Measurements from ENCODE around the gene TIMM8B.

The TIMM8B gene

GRCh38 chr11:112086422-112087191 is at the start of gene TIMM8B, which contains the start of gene SDHD:
Gene TIMM8B, minus strand, starts transcription at chr11:112086756. Its CDS starts 33 bp downstream, at chr11:112086723.
Gene SDHD, plus strand, starts transcription at chr11:112086873. Its CDS starts 35 bp downstream, at chr11:112086908.
- Histone ChIP-seq H3K4me1 (ENCODE audit: control insufficient read depth, insufficient read depth, low read length) (no peaks in the 10 kb centered on the region; the same call in 1 of the 2 replicates), H3K36me3 (ENCODE audit: control insufficient read depth, insufficient read depth, low read length) (peaks cover 80% of the 10 kb centered on the region), H3K9me3 (ENCODE audit: control insufficient read depth, insufficient read depth, low read depth, low read length) (no peaks in the 10 kb centered on the region), H3K27me3 (ENCODE audit: control insufficient read depth, insufficient read depth, low read length) (no peaks in the 10 kb centered on the region), H3K27ac (ENCODE audit: low read depth, low read length) (peak within 1 kb of the TSS; percentile 27; the same call in 1 of the 2 replicates), H3K4me3 (ENCODE audit: low read depth, low read length) (peak within 1 kb of the TSS; percentile 84), H3K9ac (ENCODE audit: low read length) (peak within 1 kb of the TSS; percentile 93)

GRCh38 chr11:112134473-112134872 is 47.9 kb upstream of the TIMM8B start:
- Histone ChIP-seq H3K4me3 (ENCODE audit: low read depth, low read length) (no peak overlapping the region), H3K4me1 (ENCODE audit: control insufficient read depth, insufficient read depth, low read length) (no peaks in the 10 kb centered on the region), H3K36me3 (ENCODE audit: control insufficient read depth, insufficient read depth, low read length) (no peaks in the 10 kb centered on the region), H3K9me3 (ENCODE audit: control insufficient read depth, insufficient read depth, low read depth, low read length) (no peaks in the 10 kb centered on the region), H3K27ac (ENCODE audit: low read depth, low read length) (no peak overlapping the region), H3K9ac (ENCODE audit: low read length) (no peak overlapping the region), H3K27me3 (ENCODE audit: control insufficient read depth, insufficient read depth, low read length) (no peaks in the 10 kb centered on the region)

GRCh38 chr11:112132737-112133136 is 46.2 kb upstream of the TIMM8B start:
- H3K9me3 ChIP-seq (ENCODE audit: control insufficient read depth, insufficient read depth, low read depth, low read length): no peaks in the 10 kb centered on the region
- H3K27me3 ChIP-seq (ENCODE audit: control insufficient read depth, insufficient read depth, low read length): no peaks in the 10 kb centered on the region
- no peak overlapping the region for H3K27ac ChIP-seq (ENCODE audit: low read depth, low read length)
- no peak overlapping the region for H3K9ac ChIP-seq (ENCODE audit: low read length)
- no peaks in the 10 kb centered on the region for H3K36me3 ChIP-seq (ENCODE audit: control insufficient read depth, insufficient read depth, low read length)
- no peaks in the 10 kb centered on the region for H3K4me1 ChIP-seq (ENCODE audit: control insufficient read depth, insufficient read depth, low read length)
- H3K4me3 ChIP-seq (ENCODE audit: low read depth, low read length): no peak overlapping the region

- Histone ChIP-seq H3K27me3 (ENCODE audit: control insufficient read depth, insufficient read depth, low read length) (no peaks in the 10 kb centered on the region), H3K9me3 (ENCODE audit: control insufficient read depth, insufficient read depth, low read depth, low read length) (no peaks in the 10 kb centered on the region), H3K4me1 (ENCODE audit: control insufficient read depth, insufficient read depth, low read length) (no peaks in the 10 kb centered on the region), H3K36me3 (ENCODE audit: control insufficient read depth, insufficient read depth, low read length) (no peaks in the 10 kb centered on the region), H3K9ac (ENCODE audit: low read length) (no peak overlapping the region), H3K27ac (ENCODE audit: low read depth, low read length) (no peak overlapping the region), H3K4me3 (ENCODE audit: low read depth, low read length) (no peak overlapping the region)
Observed at GRCh38 chr11:112129656-112130055, 43.1 kb upstream of the TIMM8B start.

- H3K27ac ChIP-seq (ENCODE audit: low read depth, low read length): no peak overlapping the region
- no peaks in the 10 kb centered on the region for H3K36me3 ChIP-seq (ENCODE audit: control insufficient read depth, insufficient read depth, low read length)
- no peaks in the 10 kb centered on the region for H3K9me3 ChIP-seq (ENCODE audit: control insufficient read depth, insufficient read depth, low read depth, low read length)
- H3K4me1 ChIP-seq (ENCODE audit: control insufficient read depth, insufficient read depth, low read length): no peaks in the 10 kb centered on the region
- no peak overlapping the region for H3K4me3 ChIP-seq (ENCODE audit: low read depth, low read length)
- no peaks in the 10 kb centered on the region for H3K27me3 ChIP-seq (ENCODE audit: control insufficient read depth, insufficient read depth, low read length)
- H3K9ac ChIP-seq (ENCODE audit: low read length): no peak overlapping the region
Observed at GRCh38 chr11:112128483-112129121, 42.0 kb upstream of the TIMM8B start.

- H3K9ac ChIP-seq (ENCODE audit: low read length): no peak overlapping the region
- H3K36me3 ChIP-seq (ENCODE audit: control insufficient read depth, insufficient read depth, low read length): no peaks in the 10 kb centered on the region
- H3K4me1 ChIP-seq (ENCODE audit: control insufficient read depth, insufficient read depth, low read length): no peaks in the 10 kb centered on the region
- H3K9me3 ChIP-seq (ENCODE audit: control insufficient read depth, insufficient read depth, low read depth, low read length): no peaks in the 10 kb centered on the region
- no peak overlapping the region for H3K27ac ChIP-seq (ENCODE audit: low read depth, low read length)
- no peak overlapping the region for H3K4me3 ChIP-seq (ENCODE audit: low read depth, low read length)
- H3K27me3 ChIP-seq (ENCODE audit: control insufficient read depth, insufficient read depth, low read length): no peaks in the 10 kb centered on the region
Observed at GRCh38 chr11:112127056-112127455, 40.5 kb upstream of the TIMM8B start.

- no peak overlapping the region for H3K9ac ChIP-seq (ENCODE audit: low read length)
- H3K36me3 ChIP-seq (ENCODE audit: control insufficient read depth, insufficient read depth, low read length): no peaks in the 10 kb centered on the region
- no peak overlapping the region for H3K27ac ChIP-seq (ENCODE audit: low read depth, low read length)
- no peaks in the 10 kb centered on the region for H3K4me1 ChIP-seq (ENCODE audit: control insufficient read depth, insufficient read depth, low read length)
- H3K9me3 ChIP-seq (ENCODE audit: control insufficient read depth, insufficient read depth, low read depth, low read length): no peaks in the 10 kb centered on the region
- H3K4me3 ChIP-seq (ENCODE audit: low read depth, low read length): no peak overlapping the region
- no peaks in the 10 kb centered on the region for H3K27me3 ChIP-seq (ENCODE audit: control insufficient read depth, insufficient read depth, low read length)
Observed at GRCh38 chr11:112123129-112123528, 36.6 kb upstream of the TIMM8B start.

- no peak overlapping the region for H3K9ac ChIP-seq (ENCODE audit: low read length)
- no peaks in the 10 kb centered on the region for H3K4me1 ChIP-seq (ENCODE audit: control insufficient read depth, insufficient read depth, low read length)
- no peaks in the 10 kb centered on the region for H3K9me3 ChIP-seq (ENCODE audit: control insufficient read depth, insufficient read depth, low read depth, low read length)
- no peaks in the 10 kb centered on the region for H3K27me3 ChIP-seq (ENCODE audit: control insufficient read depth, insufficient read depth, low read length)
- no peak overlapping the region for H3K4me3 ChIP-seq (ENCODE audit: low read depth, low read length)
- no peak overlapping the region for H3K27ac ChIP-seq (ENCODE audit: low read depth, low read length)
- no peaks in the 10 kb centered on the region for H3K36me3 ChIP-seq (ENCODE audit: control insufficient read depth, insufficient read depth, low read length)
Observed at GRCh38 chr11:112121981-112122615, 35.5 kb upstream of the TIMM8B start.

GRCh38 chr11:112118176-112118575 is 31.6 kb upstream of the TIMM8B start:
- no peaks in the 10 kb centered on the region for H3K9me3 ChIP-seq (ENCODE audit: control insufficient read depth, insufficient read depth, low read depth, low read length)
- no peaks in the 10 kb centered on the region for H3K4me1 ChIP-seq (ENCODE audit: control insufficient read depth, insufficient read depth, low read length)
- H3K36me3 ChIP-seq (ENCODE audit: control insufficient read depth, insufficient read depth, low read length): no peaks in the 10 kb centered on the region
- no peak overlapping the region for H3K9ac ChIP-seq (ENCODE audit: low read length)
- H3K27ac ChIP-seq (ENCODE audit: low read depth, low read length): no peak overlapping the region
- H3K4me3 ChIP-seq (ENCODE audit: low read depth, low read length): no peak overlapping the region
- no peaks in the 10 kb centered on the region for H3K27me3 ChIP-seq (ENCODE audit: control insufficient read depth, insufficient read depth, low read length)

- H3K9ac ChIP-seq (ENCODE audit: low read length): no peak overlapping the region
- no peaks in the 10 kb centered on the region for H3K4me1 ChIP-seq (ENCODE audit: control insufficient read depth, insufficient read depth, low read length)
- no peak overlapping the region for H3K27ac ChIP-seq (ENCODE audit: low read depth, low read length)
- no peaks in the 10 kb centered on the region for H3K9me3 ChIP-seq (ENCODE audit: control insufficient read depth, insufficient read depth, low read depth, low read length)
- no peaks in the 10 kb centered on the region for H3K27me3 ChIP-seq (ENCODE audit: control insufficient read depth, insufficient read depth, low read length)
- no peak overlapping the region for H3K4me3 ChIP-seq (ENCODE audit: low read depth, low read length)
- no peaks in the 10 kb centered on the region for H3K36me3 ChIP-seq (ENCODE audit: control insufficient read depth, insufficient read depth, low read length)
Observed at GRCh38 chr11:112115386-112115785, 28.8 kb upstream of the TIMM8B start.

GRCh38 chr11:112114460-112114859 is 27.9 kb upstream of the TIMM8B start:
- Histone ChIP-seq H3K9me3 (ENCODE audit: control insufficient read depth, insufficient read depth, low read depth, low read length) (no peaks in the 10 kb centered on the region), H3K36me3 (ENCODE audit: control insufficient read depth, insufficient read depth, low read length) (no peaks in the 10 kb centered on the region), H3K9ac (ENCODE audit: low read length) (no peak overlapping the region), H3K4me3 (ENCODE audit: low read depth, low read length) (no peak overlapping the region), H3K27ac (ENCODE audit: low read depth, low read length) (no peak overlapping the region), H3K27me3 (ENCODE audit: control insufficient read depth, insufficient read depth, low read length) (no peaks in the 10 kb centered on the region), H3K4me1 (ENCODE audit: control insufficient read depth, insufficient read depth, low read length) (no peaks in the 10 kb centered on the region)
